GM12875 (cell line): ENCODE measurements around the gene SNX32.
"Not testable (repeated sequence)": the region's sequence is repeated elsewhere in the genome, so short reads cannot be mapped to it uniquely, and the experiment has no call there.

Experiments used
- H3K4me3 ChIP-seq: one replicate; pipeline ENCODE4 v1.5.1; 2011; ENCODE audit warnings: low read depth, low read length, control low read depth
- CTCF ChIP-seq: IDR thresholded peaks from 2 replicates; pipeline ENCODE4 v1.5.1; 2011; ENCODE audit warnings: low read depth, mild to moderate bottlenecking, control low read depth, inconsistent platforms, low read length, moderate library complexity, borderline replicate concordance; ENCODE audit not compliant: insufficient read depth

SNX32 gene

DNA sequence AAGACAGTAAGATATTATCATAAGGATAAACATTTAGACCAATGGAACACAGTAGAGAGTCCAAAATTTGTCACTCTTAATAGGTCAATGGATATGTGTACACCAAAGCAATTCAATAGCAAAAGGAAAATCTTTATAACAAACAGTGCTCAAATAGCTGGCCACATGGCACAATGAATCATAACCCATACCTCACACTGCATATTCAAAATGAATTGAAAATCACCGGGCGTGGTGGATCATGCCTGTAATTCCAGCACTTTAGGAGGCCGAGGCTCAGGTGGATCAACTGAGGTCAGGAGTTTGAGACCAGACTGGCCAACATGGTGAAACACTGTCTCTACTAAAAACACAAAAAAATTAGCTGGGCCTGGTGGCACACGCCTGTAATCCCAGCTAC, 8.4 kb downstream of the SNX32 start:
- no peak for TF ChIP-seq CTCF
- no peak overlapping the region for H3K4me3 ChIP-seq

GRCh38 chr11:65843811-65844210, 10.0 kb downstream of the SNX32 start:
- no peak overlapping the region for H3K4me3 ChIP-seq
- no peak for TF ChIP-seq CTCF

GRCh38 chr11:65844231-65844872, 10.6 kb downstream of the SNX32 start:
- H3K4me3 ChIP-seq: no peak overlapping the region
- no peak for TF ChIP-seq CTCF

DNA sequence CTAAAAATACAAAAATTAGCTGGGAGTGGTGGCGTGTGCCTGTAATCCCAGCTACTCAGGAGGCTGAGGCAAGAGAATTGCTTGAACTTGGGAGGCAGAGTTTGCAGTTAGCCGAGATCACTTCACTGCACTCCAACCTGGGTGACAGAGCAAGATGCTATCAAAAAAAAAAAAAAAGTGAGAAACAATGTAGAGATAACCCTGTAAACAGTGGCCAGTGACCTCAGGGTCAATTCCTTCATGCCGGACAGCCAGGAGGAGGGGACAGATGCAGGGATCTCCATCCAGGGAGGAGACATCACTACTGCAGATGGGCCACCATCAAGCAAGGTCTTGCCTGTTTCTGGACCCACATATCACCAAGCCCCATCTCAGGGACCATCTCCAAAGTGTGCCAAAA, 14.0 kb downstream of the SNX32 start:
- no peak for TF ChIP-seq CTCF
- no peak overlapping the region for H3K4me3 ChIP-seq

DNA sequence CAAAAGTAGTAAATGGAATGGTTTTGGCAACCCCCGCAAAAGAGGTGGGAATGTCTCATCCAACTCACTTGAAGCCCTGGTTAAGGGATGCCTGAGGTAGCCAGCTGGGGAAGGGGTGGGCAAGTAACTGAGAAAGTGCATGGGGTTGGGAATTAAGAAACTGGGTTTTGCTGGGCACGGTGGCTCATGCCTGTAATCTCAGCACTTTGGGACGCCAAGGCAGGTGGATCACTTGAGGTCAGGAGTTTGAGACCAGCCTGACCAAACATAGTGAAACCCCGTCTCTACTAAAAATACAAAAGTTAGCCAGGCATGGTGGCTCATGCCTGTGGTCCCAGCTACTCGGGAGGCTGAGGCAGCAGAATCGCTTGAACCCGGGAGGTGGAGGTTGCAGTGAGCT, 14.9 kb downstream of the SNX32 start:
- H3K4me3 ChIP-seq: not testable (repeated sequence)

DNA sequence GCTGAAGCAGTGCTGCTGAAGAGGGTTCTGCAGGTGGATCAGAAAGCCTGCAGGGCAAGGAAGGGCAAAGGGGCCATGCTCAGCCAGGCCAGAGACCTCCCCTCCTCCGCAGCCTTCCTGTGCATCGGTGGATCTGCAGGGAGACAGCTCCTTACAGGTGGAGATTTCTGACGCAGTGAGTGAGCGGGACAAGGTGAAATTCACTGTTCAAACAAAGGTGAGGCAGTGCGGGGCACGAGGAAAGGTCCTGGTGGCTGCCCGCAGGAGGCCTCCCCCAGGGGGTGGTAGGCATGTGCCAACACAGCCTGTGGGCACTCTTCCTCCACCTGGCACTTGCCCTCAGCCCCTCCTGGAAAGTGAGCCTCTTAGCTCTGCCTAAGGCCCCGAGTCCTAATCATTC, 15.6 kb downstream of the SNX32 start:
- H3K4me3 ChIP-seq: no peak overlapping the region
- no peak for TF ChIP-seq CTCF

DNA sequence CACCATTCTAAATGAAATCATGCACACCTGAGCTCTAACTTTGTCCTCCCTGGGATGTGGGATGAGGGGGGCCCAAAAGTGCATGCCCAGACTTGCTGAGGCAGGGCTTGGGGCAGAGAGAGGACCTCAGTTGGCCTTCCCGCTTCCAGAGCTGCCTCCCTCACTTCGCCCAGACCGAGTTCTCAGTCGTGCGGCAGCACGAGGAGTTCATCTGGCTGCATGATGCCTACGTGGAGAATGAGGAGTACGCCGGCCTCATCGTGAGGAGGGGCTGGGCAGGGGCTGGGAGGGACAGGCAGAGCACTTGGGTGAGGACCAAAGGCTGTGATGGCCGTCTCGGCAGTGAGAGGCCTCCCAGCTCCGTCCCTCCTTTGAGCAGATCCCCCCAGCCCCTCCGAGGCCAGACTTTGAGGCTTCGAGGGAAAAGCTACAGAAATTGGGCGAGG, 16.0 kb downstream of the SNX32 start:
- no peak for TF ChIP-seq CTCF
- no peak overlapping the region for H3K4me3 ChIP-seq
